HG03354 (cell line): ENCODE results near the gene ALK.

Experiments used
- ATAC-seq: cut with Tn5 transposase; IDR thresholded peaks from one replicate; pipeline ENCODE4 v1.9.1; 2021; ENCODE audit warnings: mild to moderate bottlenecking; ENCODE audit not compliant: unreplicated experiment, poor library complexity, severe bottlenecking

ALK gene

DNA sequence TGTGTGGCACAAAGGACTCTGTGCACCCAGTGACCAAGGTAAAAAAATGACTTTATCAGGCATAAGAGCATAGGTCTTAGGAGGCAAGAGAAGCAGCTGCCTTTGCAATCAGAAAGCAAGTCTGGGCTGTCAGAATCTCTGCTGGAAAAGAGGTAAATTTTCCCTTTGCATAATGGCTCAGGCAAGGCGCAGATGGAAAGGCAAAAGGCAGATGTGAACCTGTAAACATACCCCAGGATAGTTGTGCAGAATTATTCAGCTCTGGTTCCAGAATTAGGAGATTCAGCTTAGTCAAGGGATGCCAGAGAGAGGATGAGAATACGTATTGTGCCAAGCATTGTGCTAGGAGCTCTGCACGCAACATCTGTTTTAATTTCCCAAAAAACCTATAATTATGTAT lies 547.5 kb downstream of the ALK start:
- no peak for ATAC-seq

DNA sequence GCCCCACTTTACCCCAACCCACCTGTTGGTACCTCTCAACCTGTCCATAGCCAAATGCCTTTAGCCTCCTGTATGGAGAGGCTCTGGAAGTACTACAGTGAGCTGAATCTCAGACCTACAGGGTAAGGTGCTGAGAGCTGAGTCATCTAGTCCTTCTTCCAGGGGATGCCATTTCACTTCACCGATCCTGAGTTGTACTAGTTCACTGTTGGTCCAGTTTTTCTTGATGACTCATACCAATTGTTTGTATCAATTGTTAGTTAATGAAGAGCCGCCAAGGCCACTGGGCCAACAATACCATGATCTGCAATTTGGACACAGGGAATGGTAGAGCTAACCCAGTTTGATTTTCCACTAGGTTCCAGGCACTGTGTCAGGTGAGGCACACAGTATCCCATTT lies 549.2 kb downstream of the ALK start:
- ATAC-seq: no peak

GRCh38 chr2:29370581-29371125 lies 550.7 kb downstream of the ALK start:
- ATAC-seq: no peak

- no peak for ATAC-seq
Observed at GRCh38 chr2:29370173-29370572, 551.2 kb downstream of the ALK start.

DNA sequence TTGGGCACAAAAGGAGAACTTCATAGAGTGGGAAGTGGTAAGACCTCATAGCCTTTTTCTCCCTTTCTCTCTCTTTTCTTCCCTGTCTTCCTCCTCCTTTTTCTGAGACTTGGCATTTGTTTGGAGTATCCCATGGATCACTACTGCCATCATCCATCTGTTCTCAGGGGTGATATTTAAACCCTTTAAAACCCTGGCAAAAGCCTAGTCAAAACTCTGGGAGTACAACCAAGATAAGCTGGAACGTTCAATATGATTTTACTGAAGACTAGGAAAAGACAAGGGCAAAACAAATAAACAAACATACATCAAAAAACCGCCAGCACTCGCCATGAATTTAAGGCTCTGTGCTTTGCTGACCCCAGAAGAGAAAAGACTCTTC lies 552.7 kb downstream of the ALK start:
- ATAC-seq: no peak

DNA sequence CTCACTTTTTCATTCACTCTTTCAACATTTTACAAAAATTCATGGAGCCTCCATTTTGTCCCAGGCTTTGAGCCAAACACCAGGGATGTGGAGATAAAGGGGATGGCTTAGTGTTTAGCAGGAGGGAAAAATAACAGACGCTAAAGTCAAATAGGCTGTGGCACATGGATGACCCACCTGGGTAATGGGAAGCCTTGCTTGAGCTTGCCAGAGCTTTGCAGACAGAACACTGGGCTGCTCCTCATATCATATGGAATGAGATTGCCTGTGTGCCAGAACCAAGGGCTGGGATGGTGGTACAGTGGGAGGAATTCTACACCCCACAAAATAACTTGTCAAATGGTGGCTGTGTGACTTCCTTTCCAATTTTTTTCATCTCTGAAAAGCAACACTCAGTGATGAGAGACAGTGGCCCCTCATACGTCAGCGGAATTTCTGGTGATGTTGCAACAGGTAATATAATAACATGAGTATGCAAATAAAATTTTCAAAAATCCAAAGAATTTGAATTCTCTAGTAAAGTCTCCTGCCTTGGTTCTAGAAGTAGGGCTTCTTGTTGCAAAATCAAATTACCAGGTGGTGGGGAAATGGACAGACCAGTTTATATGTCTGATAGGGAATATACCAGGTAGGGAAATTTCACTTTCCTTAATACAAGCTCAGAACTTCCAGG lies 553.3 kb downstream of the ALK start:
- no peak for ATAC-seq

DNA sequence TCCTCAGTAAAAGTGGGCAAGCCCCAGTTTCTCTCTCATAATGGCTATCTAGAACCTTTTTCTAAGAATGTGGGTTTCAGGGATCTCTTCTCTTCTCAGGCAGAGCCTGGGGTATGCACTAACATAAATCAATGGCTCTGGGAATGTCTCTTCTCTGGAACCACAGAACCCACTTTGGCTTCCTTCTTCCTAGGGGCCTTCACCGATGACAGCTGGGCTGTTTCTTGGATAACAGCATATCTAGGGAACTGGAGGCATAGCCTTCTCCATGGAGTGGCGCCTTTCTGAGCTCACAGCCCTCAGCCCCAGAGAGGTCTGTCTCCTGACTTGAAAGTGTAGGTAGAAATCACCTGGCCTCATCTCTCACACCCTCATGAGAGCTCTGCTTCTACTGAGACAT lies 558.3 kb downstream of the ALK start:
- no peak for ATAC-seq

DNA sequence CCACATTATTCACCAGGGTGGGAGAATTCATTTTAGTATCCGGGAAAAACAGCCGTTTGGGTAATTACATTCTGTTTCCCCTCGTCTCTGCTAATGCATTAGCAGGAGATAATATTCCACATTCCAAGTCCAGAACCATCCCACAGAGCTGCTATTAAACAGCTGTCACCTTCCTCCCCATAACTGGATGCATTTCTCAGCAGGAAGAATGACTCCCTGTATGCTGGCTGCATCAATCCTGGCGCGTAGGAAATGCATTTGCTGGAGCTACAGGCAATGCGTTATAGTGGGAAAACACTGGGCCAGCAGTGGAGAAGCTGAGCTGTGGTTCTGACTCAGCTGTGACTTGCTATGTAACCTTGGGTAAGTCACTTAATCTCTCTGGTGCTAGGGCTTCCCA lies 560.2 kb downstream of the ALK start:
- no peak for ATAC-seq

GRCh38 chr2:29360016-29360784 lies 561.2 kb downstream of the ALK start:
- no peak for ATAC-seq

GRCh38 chr2:29353403-29353991 lies 567.9 kb downstream of the ALK start:
- no peak for ATAC-seq

DNA sequence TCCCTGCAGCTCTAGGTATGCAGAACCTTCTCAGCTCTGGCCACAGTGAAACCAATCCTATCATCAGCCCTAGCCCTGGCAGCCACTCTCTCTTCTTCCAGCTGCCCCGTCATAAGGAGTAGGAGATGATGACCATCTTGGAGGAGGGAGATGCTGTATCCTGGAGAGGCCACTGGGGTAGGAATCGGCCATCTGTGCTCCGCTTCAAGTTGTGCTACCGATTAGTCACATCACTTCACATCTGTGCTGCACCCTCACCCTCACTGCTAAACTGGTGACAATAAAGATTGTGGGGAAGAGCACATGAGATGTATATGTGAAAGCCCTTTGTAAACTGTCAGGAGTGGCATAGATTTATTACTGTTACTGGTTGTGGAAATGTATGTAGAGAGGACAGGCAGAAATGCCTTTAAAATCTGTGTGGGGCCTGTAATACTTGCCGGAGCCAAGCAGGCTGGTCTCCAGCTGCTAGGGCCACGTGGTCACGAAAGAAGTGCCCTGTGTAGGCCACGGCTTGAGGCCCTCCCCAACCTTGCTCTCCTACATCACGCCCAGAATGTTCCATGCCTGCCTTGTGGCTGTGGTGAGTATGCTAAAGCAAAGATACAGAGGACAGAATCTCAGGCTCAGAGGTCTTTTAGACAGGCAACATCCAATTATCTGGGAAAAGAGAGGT lies 569.3 kb downstream of the ALK start:
- no peak for ATAC-seq

- ATAC-seq: no peak
Observed at GRCh38 chr2:29351248-29351647, 570.1 kb downstream of the ALK start.

GRCh38 chr2:29349316-29350030 lies 571.9 kb downstream of the ALK start:
- no peak for ATAC-seq

- no peak for ATAC-seq
Observed at GRCh38 chr2:29347774-29348461, 573.5 kb downstream of the ALK start.

- no peak for ATAC-seq
Observed at GRCh38 chr2:29345236-29345635, 576.1 kb downstream of the ALK start.

GRCh38 chr2:29343830-29344229 lies 577.6 kb downstream of the ALK start:
- ATAC-seq: no peak

DNA sequence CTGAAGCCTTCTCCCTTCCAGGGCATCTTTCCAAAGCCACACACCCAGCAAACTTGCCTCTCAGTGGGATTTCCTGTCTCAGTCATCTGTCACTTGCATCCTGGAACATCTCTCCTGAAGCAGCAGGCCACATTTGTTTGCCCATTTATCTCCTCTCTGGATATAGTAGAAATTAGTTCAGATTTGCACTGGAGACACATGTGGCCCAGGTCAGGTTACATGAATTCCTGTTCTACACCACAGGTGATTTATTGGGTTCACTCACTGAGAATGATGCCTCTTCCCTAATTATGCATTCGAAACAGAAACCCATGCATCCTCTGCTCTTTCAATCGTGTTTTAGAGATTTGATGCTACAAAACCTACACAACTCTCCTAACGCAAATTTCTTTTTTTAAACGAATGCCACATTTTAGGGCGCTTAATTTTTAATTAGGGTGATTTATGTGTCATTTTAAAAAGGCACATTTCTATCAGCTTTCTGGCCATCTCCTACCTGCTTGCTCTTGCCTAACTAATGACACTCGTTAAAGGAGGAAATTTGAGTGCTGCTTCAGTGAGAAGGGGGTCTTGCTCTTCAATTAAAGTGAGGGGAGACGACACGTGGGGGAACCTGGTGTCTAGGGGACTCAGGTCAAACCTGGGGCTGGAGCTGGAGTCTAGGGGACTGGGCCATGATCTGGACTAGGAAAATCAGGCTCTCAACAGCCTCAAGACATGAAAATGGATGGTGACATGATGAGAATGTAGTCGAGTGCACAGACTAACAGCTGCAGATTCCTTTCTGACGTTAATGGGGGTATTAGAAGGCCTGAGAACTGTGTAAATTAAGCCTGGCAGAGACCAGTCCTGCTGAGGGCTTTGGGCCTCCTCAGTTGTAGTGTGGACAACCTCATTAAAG lies 584.8 kb downstream of the ALK start:
- no peak for ATAC-seq

DNA sequence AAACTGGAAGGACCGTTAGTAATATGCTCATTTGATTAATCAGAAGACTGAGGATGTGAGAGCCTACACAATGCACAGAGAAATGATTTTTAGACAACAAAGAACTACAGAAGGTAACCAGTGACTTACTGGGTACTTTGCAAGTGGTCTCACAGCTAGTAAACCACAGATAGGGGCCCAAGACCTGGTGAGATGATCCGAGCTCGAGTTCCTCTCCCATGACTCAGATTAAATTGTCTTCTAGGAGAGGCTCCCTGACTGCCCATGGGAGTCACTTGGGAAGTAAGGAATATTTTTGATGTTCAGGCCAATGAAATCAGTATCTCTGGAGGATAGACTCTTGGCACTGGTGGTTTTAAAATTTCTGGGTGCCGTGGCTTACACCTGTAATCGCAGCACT lies 586.0 kb downstream of the ALK start:
- ATAC-seq: no peak
